Esophagus squamous epithelium (tissue), 4 donors: ENCODE data around the gene LIMS1.

Experiments
- CTCF ChIP-seq, 6 experiments: fragments of 450-650 bp in 4 of 6; fragments of 200-600 bp in 2 of 6; sonication (generic) in 2 of 6; IDR thresholded peaks; one replicate each; pipeline ENCODE4 v1.5.1; 2016 to 2019; ENCODE audit warnings: antibody characterized with exemption in 6 of 6, mild to moderate bottlenecking in 4 of 6, moderate library complexity in 4 of 6
- POLR2A ChIP-seq, 4 donors: fragments of 450-650 bp; IDR thresholded peaks; one replicate each; pipeline ENCODE4 v1.6.1; 2017; ENCODE audit warnings: antibody characterized with exemption in 4 of 4, mild to moderate bottlenecking in 4 of 4, moderate library complexity in 3 of 4

GRCh38 chr2:108614043-108614545 is 79.8 kb downstream of the LIMS1 start:
- TF ChIP-seq CTCF (IDR thresholded peaks at IDR 0.05) (no peak), POLR2A (IDR thresholded peaks at IDR 0.05) (no peak)
